HG03175 (cell line): ENCODE measurements around the gene IL10RB.

Experiments
- ATAC-seq: cut with Tn5 transposase; IDR thresholded peaks from one replicate; pipeline ENCODE4 v1.9.1; 2021; ENCODE audit warnings: mild to moderate bottlenecking, moderate library complexity; ENCODE audit not compliant: unreplicated experiment

Gene IL10RB

GRCh38 chr21:33325222-33326067, 59.3 kb downstream of the IL10RB start:
- peak; percentile 28 for ATAC-seq

GRCh38 chr21:33327326-33327725, 61.2 kb downstream of the IL10RB start:
- no peak for ATAC-seq

- ATAC-seq = no peak
Observed at GRCh38 chr21:33327792-33328433, 61.7 kb downstream of the IL10RB start.

- no peak for ATAC-seq
Observed at GRCh38 chr21:33330726-33331125, 64.6 kb downstream of the IL10RB start.

GRCh38 chr21:33332143-33332542, 66.0 kb downstream of the IL10RB start:
- peak; percentile 79 for ATAC-seq

- ATAC-seq = no peak
Observed at GRCh38 chr21:33334191-33334590, 68.0 kb downstream of the IL10RB start.

- ATAC-seq = no peak
Observed at GRCh38 chr21:33334824-33335223, 68.7 kb downstream of the IL10RB start.

- no peak for ATAC-seq
Observed at GRCh38 chr21:33339135-33339534, 73.0 kb downstream of the IL10RB start.

- ATAC-seq = no peak
Observed at GRCh38 chr21:33339918-33340317, 73.8 kb downstream of the IL10RB start.

- no peak for ATAC-seq
Observed at GRCh38 chr21:33345751-33346238, 79.6 kb downstream of the IL10RB start.
